Measurements from ENCODE around the gene RABGAP1L. TPM values are rescaled to one million over a fixed set of nuclear protein-coding genes. Genes with fewer than 3 reads are reported as not detected.

Gene RABGAP1L
- total RNA-seq, 4 donors from 2014 or later: 70.5 to 100 (median 92.6) TPM

GRCh38 chr1:174938281-174939007 is 779.1 kb downstream of the RABGAP1L start:
- H3K4me1 ChIP-seq: no peaks in the 10 kb centered on the region
- WGBS, 2 donors: 68 to 74% methylated on average over 6 of the region's 6 CpGs

GRCh38 chr1:174939775-174940545 is 780.6 kb downstream of the RABGAP1L start:
- TF ChIP-seq POLR2A (IDR thresholded peaks at IDR 0.05) (no peak), CTCF (IDR thresholded peaks at IDR 0.05) (no peak)
- no peaks in the 10 kb centered on the region for H3K27me3 ChIP-seq
- DNase-seq: no peak
- no peaks in the 10 kb centered on the region for H3K4me1 ChIP-seq
- H3K4me3 ChIP-seq (replicated peaks in 1 of 3): no peak overlapping the region
- H3K27ac ChIP-seq: no peak overlapping the region
- intact Hi-C loops (cut with DNase I): no loop called here
- WGBS, 2 donors: 90 to 92% methylated on average over 3 of the region's 3 CpGs
- no peaks in the 10 kb centered on the region for H3K9me3 ChIP-seq
- no peaks in the 10 kb centered on the region for H3K36me3 ChIP-seq

More at GRCh38 chr1:174938281-174939007, 779.1 kb downstream of the RABGAP1L start:
- intact Hi-C loops (cut with DNase I): no loop called here
- no peak overlapping the region for H3K4me3 ChIP-seq (replicated peaks in 1 of 3)
- H3K27me3 ChIP-seq: no peaks in the 10 kb centered on the region
- no peak overlapping the region for H3K27ac ChIP-seq
- no peak for DNase-seq
- no peaks in the 10 kb centered on the region for H3K9me3 ChIP-seq
- H3K36me3 ChIP-seq: no peaks in the 10 kb centered on the region
- TF ChIP-seq CTCF (IDR thresholded peaks at IDR 0.05) (no peak), POLR2A (IDR thresholded peaks at IDR 0.05) (no peak)

- intact Hi-C loops (cut with DNase I): no loop called here
These were observed 781.4 kb downstream of the RABGAP1L start for GRCh38 chr1:174940646-174941175.

GRCh38 chr1:174942547-174943255 is 783.4 kb downstream of the RABGAP1L start:
- H3K4me3 ChIP-seq (replicated peaks in 1 of 3): no peak overlapping the region
- H3K4me1 ChIP-seq: no peaks in the 10 kb centered on the region
- no peaks in the 10 kb centered on the region for H3K27me3 ChIP-seq
- intact Hi-C loops (cut with DNase I): no loop called here
- whole genome bisulfite sequencing, 2 donors: 70% methylated on average over 2 of the region's 2 CpGs
- H3K27ac ChIP-seq: no peak overlapping the region
- TF ChIP-seq POLR2A (IDR thresholded peaks at IDR 0.05) (no peak), CTCF (IDR thresholded peaks at IDR 0.05) (no peak)
- H3K36me3 ChIP-seq: no peaks in the 10 kb centered on the region
- no peaks in the 10 kb centered on the region for H3K9me3 ChIP-seq
- no peak for DNase-seq

More at GRCh38 chr1:174940646-174941175, 781.4 kb downstream of the RABGAP1L start:
- no peaks in the 10 kb centered on the region for H3K36me3 ChIP-seq
- no peaks in the 10 kb centered on the region for H3K9me3 ChIP-seq
- H3K27ac ChIP-seq: no peak overlapping the region
- WGBS, 2 donors: 95 to 99% methylated on average over 3 of the region's 3 CpGs
- H3K4me3 ChIP-seq (replicated peaks in 1 of 3): no peak overlapping the region
- TF ChIP-seq CTCF (IDR thresholded peaks at IDR 0.05) (no peak), POLR2A (IDR thresholded peaks at IDR 0.05) (no peak)
- H3K27me3 ChIP-seq: no peaks in the 10 kb centered on the region
- DNase-seq: no peak
- no peaks in the 10 kb centered on the region for H3K4me1 ChIP-seq

Measured in thyroid gland (tissue), 4 donors.